HCT116 (cell line): ENCODE measurements around the gene SCYGR1. TPM values are rescaled to one million over a fixed set of nuclear protein-coding genes. Genes with fewer than 3 reads are reported as not detected.

Experiments
- ATAC-seq: fragments of 200-7000 bp; cut with Tn5 transposase; 2 replicates; pipeline ENCODE4 v1.9.1; 2020; ENCODE audit warnings: mild to moderate bottlenecking, moderate library complexity
- BruUV-seq: library from RNA; stranded (reverse); fragments of 400-500 nt; replicated peaks from 2 replicates; lab custom pipeline; 2021; lab: Mats Ljungman, UMichigan
- CTCF ChIA-PET: fragments of 300-600 bp; sonication (Branson Sonifier 250); formaldehyde crosslinking; loops from one replicate; lab custom pipeline; 2021; ENCODE audit warnings: antibody characterized with exemption; lab: Charles Lee
- POLR2A ChIA-PET: fragments of 300-600, 350-600 bp; sonication (Branson Sonifier 250); formaldehyde crosslinking; loops from one replicate; lab custom pipeline; 2021; ENCODE audit warnings: antibody characterized with exemption; lab: Charles Lee
- RAD21 ChIA-PET, 2 experiments: fragments of 300-600 bp; sonication (Branson Sonifier 250); formaldehyde crosslinking; loops; one replicate each; lab custom pipeline; 2023; ENCODE audit warnings: low total read pairs in 2 of 2; ENCODE audit not compliant: uncharacterized antibody in 2 of 2, unreplicated experiment in 2 of 2, low non-redundant PET in 1 of 2; lab: Charles Lee
- DNase-seq: peaks from one replicate; pipeline ENCODE4 v3.0.0-alpha.2; 2010; ENCODE audit warnings: low read depth, low spot score
- H2AFZ ChIP-seq: fragments of 200-600 bp; shearing (Covaris generic), sonication (generic); 2 replicates; pipeline ENCODE4 v1.6.1; 2017; ENCODE audit warnings: low read depth, mixed run types, mixed read lengths, antibody characterized with exemption, low read length; ENCODE audit not compliant: poor library complexity, severe bottlenecking
- H3K27ac ChIP-seq: 2 replicates; pipeline ENCODE4 v1.5.1; 2012; ENCODE audit warnings: low read depth, low read length
- H3K27me3 ChIP-seq: fragments of 200-600 bp; sonication (generic); 2 replicates; pipeline ENCODE4 v1.6.1; 2016; ENCODE audit warnings: mixed run types, low read length, mixed read lengths; ENCODE audit not compliant: insufficient read depth
- H3K36me3 ChIP-seq, 2 experiments: fragments of 200-500 bp in 1 of 2; fragments of 200-600 bp in 1 of 2; sonication (Bioruptor generic) in 1 of 2; sonication (generic) in 1 of 2; 2 replicates each; pipeline versions ENCODE4 v1.5.1 to v1.6.1; 2014 to 2016; ENCODE audit warnings: low read length in 2 of 2, inconsistent platforms in 1 of 2, mixed read lengths in 1 of 2, mixed run types in 1 of 2; ENCODE audit not compliant: insufficient read depth in 2 of 2, control insufficient read depth in 1 of 2
- H3K4me1 ChIP-seq, 2 experiments: fragments of 200-600 bp in 1 of 2; sonication (generic) in 1 of 2; 2 replicates each; pipeline versions ENCODE4 v1.5.1 to v1.6.1; 2012 to 2017; ENCODE audit warnings: low read length in 2 of 2, inconsistent platforms in 1 of 2, mild to moderate bottlenecking in 1 of 2, mixed read lengths in 1 of 2, mixed run types in 1 of 2, moderate library complexity in 1 of 2; ENCODE audit not compliant: insufficient read depth in 2 of 2, control insufficient read depth in 1 of 2
- H3K4me2 ChIP-seq: fragments of 200-600 bp; sonication (generic); 2 replicates; pipeline ENCODE4 v1.6.1; 2017; ENCODE audit warnings: mixed run types, low read length, mixed read lengths
- H3K4me3 ChIP-seq, 2 experiments: fragments of 200-600 bp in 1 of 2; sonication (generic) in 1 of 2; replicated peaks in 1 of 2; 2 replicates each; pipeline ENCODE4 v1.5.1; 2011 to 2016; ENCODE audit warnings: low read length in 2 of 2, control low read depth in 1 of 2, low read depth in 1 of 2, mild to moderate bottlenecking in 1 of 2, mixed read lengths in 1 of 2, mixed run types in 1 of 2
- H3K79me2 ChIP-seq: fragments of 200-600 bp; sonication (generic); 2 replicates; pipeline ENCODE4 v1.6.1; 2017; ENCODE audit warnings: mild to moderate bottlenecking, mixed run types, low read length, moderate library complexity, mixed read lengths; ENCODE audit not compliant: insufficient read depth
- H3K9ac ChIP-seq: fragments of 200-600 bp; sonication (generic); 2 replicates; pipeline ENCODE4 v1.6.1; 2016; ENCODE audit warnings: low read length, mixed read lengths
- H3K9me2 ChIP-seq: fragments of 200-600 bp; sonication (generic), shearing (Covaris generic); 2 replicates; pipeline ENCODE4 v1.6.1; 2017; ENCODE audit warnings: mixed run types, mild to moderate bottlenecking, moderate library complexity; ENCODE audit not compliant: insufficient read depth
- H3K9me3 ChIP-seq, 2 experiments: fragments of 200-500 bp in 1 of 2; fragments of 200-600 bp in 1 of 2; sonication (Bioruptor generic) in 1 of 2; sonication (generic) in 1 of 2; 2 replicates each; pipeline ENCODE4 v1.6.1; 2014 to 2017; ENCODE audit warnings: low read length in 2 of 2, mixed read lengths in 2 of 2, inconsistent platforms in 1 of 2, low read depth in 1 of 2, mild to moderate bottlenecking in 1 of 2, mixed run types in 1 of 2, moderate library complexity in 1 of 2; ENCODE audit not compliant: control insufficient read depth in 1 of 2, insufficient read depth in 1 of 2
- H4K20me1 ChIP-seq: fragments of 200-600 bp; sonication (generic), shearing (Covaris generic); 2 replicates; pipeline ENCODE4 v1.6.1; 2017; ENCODE audit warnings: mixed run types, mild to moderate bottlenecking, moderate library complexity; ENCODE audit not compliant: insufficient read depth
- ATF3 ChIP-seq: IDR thresholded peaks from 2 replicates; pipeline ENCODE4 v1.6.1; 2012
- CBX3 ChIP-seq: IDR thresholded peaks from 2 replicates; pipeline ENCODE4 v1.6.1; 2012; ENCODE audit warnings: low read depth
- CEBPB ChIP-seq: IDR thresholded peaks from 2 replicates; pipeline ENCODE4 v1.6.1; 2012; ENCODE audit warnings: low read depth
- ELF1 ChIP-seq: IDR thresholded peaks from 2 replicates; pipeline ENCODE4 v1.6.1; 2012; ENCODE audit warnings: low read depth, borderline replicate concordance
- EZH2 ChIP-seq: fragments of 200-600 bp; sonication (generic); IDR thresholded peaks from 2 replicates; pipeline ENCODE4 v1.6.1; 2017; ENCODE audit warnings: antibody characterized with exemption, mixed run types
- EZH2phosphoT487 ChIP-seq: fragments of 200-600 bp; IDR thresholded peaks from 2 replicates; pipeline ENCODE4 v1.6.1; 2018; ENCODE audit warnings: antibody characterized with exemption, borderline replicate concordance
- FOSL1 ChIP-seq: IDR thresholded peaks from 2 replicates; pipeline ENCODE4 v1.6.1; 2012; ENCODE audit warnings: low read depth
- JUND ChIP-seq: IDR thresholded peaks from 2 replicates; pipeline ENCODE4 v1.6.1; 2012
- MAX ChIP-seq: IDR thresholded peaks from 2 replicates; pipeline ENCODE4 v1.6.1; 2012
- RAD21 ChIP-seq: IDR thresholded peaks from 2 replicates; pipeline ENCODE4 v1.6.1; 2012; ENCODE audit warnings: low read depth, mild to moderate bottlenecking
- SP1 ChIP-seq: IDR thresholded peaks from 2 replicates; pipeline ENCODE4 v1.6.1; 2012; ENCODE audit warnings: low read depth
- SRF ChIP-seq: IDR thresholded peaks from 2 replicates; pipeline ENCODE4 v1.6.1; 2012; ENCODE audit warnings: low read depth
- YY1 ChIP-seq: IDR thresholded peaks from 2 replicates; pipeline ENCODE4 v1.6.1; 2011; ENCODE audit warnings: low read length, low read depth, moderate library complexity, mild to moderate bottlenecking; ENCODE audit not compliant: insufficient replicate concordance; ENCODE audit errors: extremely low read depth
- ZBTB33 ChIP-seq: IDR thresholded peaks from 2 replicates; pipeline ENCODE4 v1.6.1; 2011; ENCODE audit warnings: mild to moderate bottlenecking, low read length, moderate library complexity; ENCODE audit not compliant: insufficient replicate concordance; ENCODE audit errors: extremely low read depth
- ZFX ChIP-seq: fragments of 450-650 bp; IDR thresholded peaks from 2 replicates; pipeline ENCODE4 v1.6.1; 2017
- ZNF274 ChIP-seq: fragments of 200-500 bp; sonication (Bioruptor generic); IDR thresholded peaks from 2 replicates; pipeline ENCODE4 v1.6.1; 2014; ENCODE audit warnings: mild to moderate bottlenecking, low read depth, low read length, inconsistent platforms
- intact Hi-C: fragments of 100-400 bp; cut with micrococcal nuclease; formaldehyde crosslinking; loops from 2 replicates; pipeline ENCODE4 v1.10.0; 2022
- total RNA-seq: library from RNA; stranded (reverse); gene quantifications from one replicate; pipeline ENCODE4 v1.2.1, GENCODE V29; 2021; ENCODE audit not compliant: unreplicated experiment

SCYGR1 gene
- total RNA-seq, 1 experiment from 2014 or later: not detected

GRCh38 chr2:227402959-227403358, 15.2 kb upstream of the SCYGR1 start:
- Histone ChIP-seq H3K4me1 (peaks cover 6 to 27% of the 10 kb centered on the region in 2 experiments), H3K9me2 (no peaks in the 10 kb centered on the region), H3K4me3 (no peak overlapping the region), H3K36me3 (no peaks in the 10 kb centered on the region), H3K9ac (no peak overlapping the region), H2AFZ (peak overlapping the region; percentile 45), H4K20me1 (no peaks in the 10 kb centered on the region), H3K79me2 (no peaks in the 10 kb centered on the region), H3K27ac (no peak overlapping the region), H3K9me3 (no peaks in the 10 kb centered on the region), H3K27me3 (no peaks in the 10 kb centered on the region), H3K4me2 (peak overlapping the region; percentile 55)
- POLR2A ChIA-PET: interaction anchor here (1.5 kb wide), 1 partner anchor 12 kb away, joined by 3 read pairs; no protein-coding TSS in a partner anchor
- DNase-seq (no peak), ATAC-seq (no peak)
- TF ChIP-seq EZH2phosphoT487: no peak
- TF ChIP-seq JUND: peak; percentile 48; the same call in 1 of the 2 replicates
- no peak for TF ChIP-seq SRF
- TF ChIP-seq FOSL1: peak; percentile 67
- CTCF ChIA-PET: no interaction called here
- intact Hi-C loops: loop anchor here (10.0 kb wide), 1 partner anchor 278 kb away; no protein-coding TSS in a partner anchor
- RAD21 ChIA-PET: no interaction called here
- no TSS peak for BruUV-seq

- POLR2A ChIA-PET: interaction anchor here (1.5 kb wide), 1 partner anchor 13 kb away, joined by 3 read pairs; no protein-coding TSS in a partner anchor
- H3K9me3 ChIP-seq: no peaks in the 10 kb centered on the region
- peak overlapping the region; percentile 67 for H2AFZ ChIP-seq
- no peaks in the 10 kb centered on the region for H3K79me2 ChIP-seq
- no peaks in the 10 kb centered on the region for H4K20me1 ChIP-seq
- H3K4me1 ChIP-seq: peaks cover 6 to 24% of the 10 kb centered on the region in 2 experiments
- RAD21 ChIA-PET: no interaction called here
- TF ChIP-seq RAD21 (no peak), MAX (no peak), JUND (no peak), CBX3 (no peak), ELF1 (no peak), ATF3 (no peak), EZH2 (no peak), ZNF274 (no peak), CEBPB (no peak), ZBTB33 (no peak), SP1 (no peak), ZFX (no peak), YY1 (no peak), SRF (no peak)
- TF ChIP-seq, all 23 proteins: peak for 0
- CTCF ChIA-PET: no interaction called here
- H3K27ac ChIP-seq: no peak overlapping the region
- no peaks in the 10 kb centered on the region for H3K36me3 ChIP-seq
- H3K9ac ChIP-seq: no peak overlapping the region
- H3K27me3 ChIP-seq: no peaks in the 10 kb centered on the region
- no peak for ATAC-seq
- no peaks in the 10 kb centered on the region for H3K9me2 ChIP-seq
- intact Hi-C loops: loop anchor here (10.0 kb wide), 1 partner anchor 278 kb away; no protein-coding TSS in a partner anchor
- no peak overlapping the region for H3K4me2 ChIP-seq
- no peak for DNase-seq
- BruUV-seq: no TSS peak
- no peak overlapping the region for H3K4me3 ChIP-seq
Observed at GRCh38 chr2:227402321-227402720, 14.6 kb upstream of the SCYGR1 start.
